HG02943 (cell line): ENCODE data around the gene ACTN4.

Experiments used
- ATAC-seq: cut with Tn5 transposase; IDR thresholded peaks from one replicate; pipeline ENCODE4 v1.9.1; 2021; ENCODE audit warnings: mild to moderate bottlenecking, low read depth, moderate library complexity; ENCODE audit not compliant: unreplicated experiment

The ACTN4 gene

DNA sequence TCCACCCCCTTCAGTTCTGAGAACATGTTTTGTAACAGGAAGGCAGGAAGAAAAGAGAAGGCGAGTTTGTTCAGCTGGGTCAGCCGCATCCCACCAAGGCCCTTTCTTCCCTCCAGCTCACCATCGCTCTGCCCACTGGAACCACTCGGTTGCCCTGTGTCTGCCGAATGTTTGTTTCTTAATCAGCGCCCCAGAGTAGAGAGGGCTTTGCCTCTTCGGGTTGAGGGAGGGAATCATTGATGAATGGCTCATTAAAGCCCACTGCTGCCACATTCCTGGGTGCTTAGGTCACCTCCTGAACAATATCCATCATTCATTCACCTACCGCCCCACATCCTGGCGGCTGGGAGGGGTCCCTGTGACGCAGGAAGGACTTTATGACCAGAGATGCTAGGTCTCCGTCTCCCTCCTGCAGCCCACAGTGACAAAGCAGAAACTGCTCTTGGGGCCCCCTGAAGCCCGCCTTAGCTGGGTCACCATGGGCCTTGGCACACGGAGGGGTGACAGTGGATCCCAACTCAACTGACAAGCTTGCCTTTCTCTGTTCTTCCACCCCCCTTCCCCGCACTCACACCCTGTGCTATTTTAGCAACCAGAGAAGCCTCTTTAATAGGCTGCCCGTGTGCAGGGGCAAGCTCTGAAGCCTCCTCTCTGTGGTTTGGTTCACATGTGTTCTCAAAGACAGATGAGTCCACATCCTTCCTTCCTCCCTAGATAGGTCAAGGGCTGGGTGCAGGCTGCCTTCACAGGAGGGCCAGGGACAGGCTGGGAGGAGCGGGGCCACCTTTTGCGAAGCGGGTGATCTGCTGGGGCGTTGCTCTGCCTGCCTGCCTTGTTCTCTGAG lies 46.2 kb downstream of the ACTN4 start:
- no peak for ATAC-seq

DNA sequence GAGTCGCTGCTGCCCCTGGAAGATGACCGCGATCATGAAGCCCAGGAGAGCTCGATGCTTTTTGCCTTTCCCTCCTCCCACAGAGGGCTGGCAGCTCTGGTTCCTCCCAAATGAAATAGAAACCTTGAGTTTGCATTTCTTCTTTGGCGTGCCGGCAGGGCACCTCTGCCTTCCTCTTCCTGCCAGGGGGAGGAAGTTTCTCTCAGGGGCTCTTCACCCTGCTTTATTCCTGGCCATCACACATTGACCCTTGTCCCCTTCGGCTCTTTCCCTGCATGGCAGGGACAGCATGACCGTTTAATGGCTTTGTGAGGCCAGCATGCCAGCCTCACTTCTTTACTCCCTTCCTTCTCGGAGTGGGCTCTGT lies 47.9 kb downstream of the ACTN4 start:
- no peak for ATAC-seq

DNA sequence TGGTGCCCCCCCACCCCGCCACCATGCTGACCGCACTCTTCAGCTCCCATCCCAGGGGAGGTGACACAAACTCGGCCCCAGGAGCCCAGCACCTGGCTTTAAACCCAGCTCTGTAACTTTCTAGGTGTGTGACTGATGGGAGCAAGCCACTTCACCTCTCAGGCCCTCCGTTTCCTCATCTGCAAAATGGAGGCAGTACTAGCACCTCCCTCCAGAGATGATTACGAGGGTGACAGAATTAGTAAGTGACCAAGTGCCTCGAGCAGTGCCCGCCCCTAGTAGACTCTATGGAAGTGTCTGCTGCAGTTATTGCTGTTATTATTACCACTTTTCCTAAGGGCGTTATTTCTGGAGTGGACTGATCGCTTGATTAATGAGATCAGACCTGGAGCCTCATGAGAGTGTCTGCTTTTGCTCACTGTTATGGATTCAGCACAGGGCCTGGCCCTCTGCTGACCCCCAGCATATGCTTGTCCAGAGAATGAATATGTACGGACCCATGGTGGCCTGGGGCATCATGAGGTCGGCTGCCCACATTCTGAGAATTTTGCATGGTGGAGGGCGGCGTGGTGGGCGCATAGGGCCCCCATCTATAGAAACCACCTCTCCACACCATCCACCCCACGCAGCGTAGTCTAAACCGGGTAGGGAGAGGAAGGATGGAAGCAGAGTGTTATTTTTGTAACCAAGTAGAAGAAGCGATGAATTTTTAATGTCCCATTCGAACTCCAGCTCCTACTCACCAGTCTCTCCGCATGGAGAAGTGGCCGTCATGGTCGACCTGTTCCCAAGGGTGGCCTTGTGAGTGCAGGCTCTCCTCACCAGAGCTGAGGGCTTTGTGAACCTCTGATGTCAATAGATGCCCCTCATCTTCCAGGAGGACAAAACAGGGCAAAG lies 48.6 kb downstream of the ACTN4 start:
- ATAC-seq: no peak

DNA sequence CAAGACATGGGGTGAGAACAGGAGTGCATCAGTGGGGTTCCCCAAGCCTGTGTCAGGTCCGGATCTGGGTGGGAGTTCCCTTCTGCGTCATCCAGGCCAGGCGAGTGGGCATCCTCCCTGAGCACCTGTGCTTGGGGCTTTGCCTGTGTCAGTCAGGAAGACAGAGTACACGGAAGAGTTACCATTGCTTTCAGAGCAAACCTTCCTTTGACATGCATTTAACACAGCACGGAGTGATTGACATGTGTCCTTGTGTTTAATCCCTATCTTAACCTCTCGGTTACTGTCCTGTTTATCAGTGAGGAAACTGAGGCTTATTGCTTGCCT lies 49.2 kb downstream of the ACTN4 start:
- no peak for ATAC-seq

DNA sequence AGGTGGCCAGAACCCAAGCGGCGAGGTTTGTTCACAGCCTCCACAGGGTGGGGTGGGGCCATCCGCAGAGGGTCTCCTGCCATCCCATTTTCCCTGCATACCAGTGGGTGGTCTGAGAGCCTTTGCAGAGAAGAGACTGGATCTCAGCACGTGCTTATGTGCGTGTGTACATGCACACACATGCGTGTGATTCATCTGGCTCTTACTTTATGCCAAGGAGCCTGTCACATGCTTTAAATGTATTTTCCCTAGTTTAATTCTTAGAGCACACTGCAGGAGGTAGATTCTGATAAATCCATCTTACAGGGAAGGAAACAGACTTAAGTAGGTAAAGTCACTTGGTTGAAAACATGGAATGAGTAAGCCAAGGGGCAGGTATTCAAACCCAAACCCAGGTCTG lies 49.7 kb downstream of the ACTN4 start:
- no peak for ATAC-seq

DNA sequence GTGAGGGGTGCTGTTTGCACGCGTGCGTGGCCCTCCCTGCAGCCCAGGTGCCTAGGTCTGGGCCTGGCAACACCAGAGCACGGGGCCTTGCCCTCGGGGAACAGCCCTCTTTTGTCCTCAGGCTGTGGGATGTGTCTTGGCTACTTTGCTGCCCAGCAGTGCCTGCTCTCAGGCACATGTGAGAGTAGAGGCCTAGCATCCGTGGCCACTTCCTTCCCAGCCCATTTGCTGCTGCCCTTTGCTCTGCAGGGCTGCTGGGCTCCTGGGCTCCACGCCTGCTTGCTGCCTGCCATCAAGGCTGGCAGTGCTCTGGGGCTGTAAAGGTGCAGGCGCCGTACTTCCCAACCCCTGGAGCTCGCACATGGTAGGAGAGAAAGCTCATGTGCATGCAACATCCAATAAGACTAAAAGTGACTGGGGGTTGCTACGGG lies 50.2 kb downstream of the ACTN4 start:
- ATAC-seq: no peak

DNA sequence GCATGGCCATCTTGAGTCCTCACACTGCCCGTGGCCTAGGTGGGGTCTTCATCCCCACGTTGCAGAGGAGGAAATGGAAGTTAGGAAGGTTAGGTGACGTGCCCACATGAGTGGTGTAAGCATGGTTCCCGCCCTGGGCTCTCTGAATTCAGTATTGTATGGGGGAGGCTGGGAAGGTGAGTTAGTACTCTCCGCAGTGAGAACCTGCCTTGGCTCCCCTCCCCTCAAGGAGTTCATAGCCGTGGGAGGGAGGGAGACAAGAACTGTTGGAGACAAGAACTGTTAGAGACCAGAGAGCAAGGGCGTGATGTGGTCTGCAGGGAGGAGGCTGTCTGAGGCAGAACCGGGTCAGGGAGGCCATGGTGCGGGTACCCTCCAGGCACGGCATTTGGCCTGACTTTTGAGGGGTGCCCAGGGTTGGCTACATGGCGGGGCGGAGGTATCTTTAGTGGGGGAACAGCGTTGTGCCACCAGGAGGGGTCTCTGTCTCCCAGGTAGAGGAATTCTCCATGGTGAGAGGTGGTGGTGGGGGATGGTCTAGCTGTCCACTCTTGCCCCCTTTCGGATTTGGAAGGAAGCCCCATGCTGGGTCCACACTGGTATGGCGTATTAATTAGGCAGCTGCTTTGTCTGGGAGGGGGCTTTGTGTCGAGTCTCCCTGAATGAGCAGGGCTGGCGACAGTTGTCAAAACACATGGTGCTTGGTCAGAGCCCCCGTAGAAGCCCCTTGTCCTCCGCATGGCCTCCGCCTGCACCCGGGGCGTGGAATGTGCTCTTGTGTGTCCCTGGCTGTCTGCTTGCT lies 51.0 kb downstream of the ACTN4 start:
- no peak for ATAC-seq

DNA sequence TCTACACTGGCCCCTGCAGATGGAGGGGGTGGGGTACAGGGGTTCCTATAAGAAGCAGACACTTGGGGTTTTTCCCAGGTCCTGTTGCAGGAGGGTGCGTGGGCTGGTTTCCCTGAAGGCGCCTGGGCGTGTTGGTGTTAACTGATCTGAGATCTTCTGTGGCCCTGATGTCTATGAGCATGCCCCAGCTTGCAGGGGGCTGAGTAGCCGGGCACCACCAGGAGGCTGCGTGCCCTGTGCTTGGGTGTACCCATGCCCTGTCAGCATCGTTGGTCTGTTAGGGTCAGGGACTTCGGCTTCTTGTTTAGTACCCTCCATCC lies 51.5 kb downstream of the ACTN4 start:
- ATAC-seq: no peak

DNA sequence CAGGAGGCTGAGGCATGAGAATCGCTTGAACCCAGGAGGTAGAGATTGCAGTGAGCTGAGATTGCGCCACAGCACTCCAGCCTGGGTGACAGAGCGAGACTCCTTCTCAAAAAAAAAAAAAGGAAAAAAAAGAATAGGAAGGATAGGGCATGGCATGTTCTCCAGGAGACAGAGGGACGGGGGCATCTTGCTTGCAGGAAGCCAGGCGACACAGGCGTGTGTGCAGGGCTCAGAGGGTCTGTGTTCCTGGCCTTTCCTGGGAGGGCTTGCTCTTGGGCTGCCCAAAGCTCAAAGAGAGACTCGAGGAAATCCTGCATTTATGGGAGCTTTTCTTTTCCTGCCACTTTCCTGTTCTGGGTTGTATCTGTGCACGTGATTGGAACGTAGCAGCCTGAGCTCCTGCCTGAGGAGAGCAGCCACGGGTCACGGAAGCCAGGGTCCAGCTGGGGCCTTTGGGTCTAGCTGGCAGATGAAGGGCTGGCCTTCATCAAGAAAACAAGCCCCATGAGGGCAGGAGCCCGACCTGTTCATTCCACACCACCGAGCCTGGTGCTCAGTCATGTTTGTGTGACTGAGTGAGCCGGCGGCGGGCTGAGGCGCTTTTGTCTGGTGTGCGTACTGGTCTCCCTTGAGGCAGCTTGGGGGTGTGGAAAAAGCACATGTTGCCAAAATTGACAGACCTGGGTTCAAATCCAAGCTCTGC lies 52.3 kb downstream of the ACTN4 start:
- no peak for ATAC-seq

DNA sequence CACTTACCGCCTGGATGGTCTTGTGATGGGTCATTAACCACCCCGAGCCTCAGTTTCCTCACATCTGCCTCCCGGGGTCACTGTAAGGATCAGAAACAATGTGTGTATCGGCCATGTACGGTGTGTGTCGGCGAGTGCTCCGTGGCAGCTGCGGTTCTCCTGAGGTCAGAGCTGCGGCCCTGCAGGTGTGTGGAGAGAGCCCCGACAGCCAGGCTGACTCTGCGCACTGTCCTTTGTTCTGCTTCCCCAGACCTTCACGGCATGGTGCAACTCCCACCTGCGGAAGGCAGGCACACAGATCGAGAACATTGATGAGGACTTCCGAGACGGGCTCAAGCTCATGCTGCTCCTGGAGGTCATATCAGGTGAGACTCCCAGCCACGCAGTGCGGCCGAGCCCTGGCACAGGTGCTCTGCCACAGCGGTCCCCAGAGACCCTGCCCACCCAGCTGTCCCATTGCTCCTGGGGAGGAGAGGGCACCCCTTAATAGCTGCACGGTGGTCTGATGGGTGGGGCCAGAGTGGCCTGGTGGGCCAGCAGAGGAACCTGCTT lies 53.0 kb downstream of the ACTN4 start:
- ATAC-seq: no peak

DNA sequence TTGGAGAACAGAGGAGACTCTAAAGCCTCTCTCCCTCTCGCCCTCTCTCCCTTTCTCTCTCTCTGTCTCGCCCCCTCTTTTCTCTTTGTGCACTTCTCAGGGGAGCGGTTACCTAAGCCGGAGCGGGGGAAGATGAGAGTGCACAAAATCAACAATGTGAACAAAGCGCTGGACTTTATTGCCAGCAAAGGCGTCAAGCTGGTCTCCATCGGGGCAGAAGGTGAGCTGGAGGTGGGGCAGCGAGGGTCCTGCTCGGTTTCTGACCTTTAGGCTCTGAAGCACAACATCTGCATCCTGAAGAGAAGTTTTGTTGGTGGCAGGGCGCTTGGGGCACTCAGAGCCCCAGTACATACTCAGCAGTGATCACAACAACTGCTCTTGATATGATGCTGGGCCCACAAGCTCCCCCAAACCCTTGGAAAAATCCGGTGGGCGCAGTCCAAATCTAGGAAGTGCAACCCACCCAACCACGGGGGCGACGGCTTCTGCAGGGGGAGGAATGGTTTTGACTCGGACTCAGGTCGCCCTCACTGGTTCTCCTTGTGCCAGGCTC lies 53.5 kb downstream of the ACTN4 start:
- no peak for ATAC-seq

DNA sequence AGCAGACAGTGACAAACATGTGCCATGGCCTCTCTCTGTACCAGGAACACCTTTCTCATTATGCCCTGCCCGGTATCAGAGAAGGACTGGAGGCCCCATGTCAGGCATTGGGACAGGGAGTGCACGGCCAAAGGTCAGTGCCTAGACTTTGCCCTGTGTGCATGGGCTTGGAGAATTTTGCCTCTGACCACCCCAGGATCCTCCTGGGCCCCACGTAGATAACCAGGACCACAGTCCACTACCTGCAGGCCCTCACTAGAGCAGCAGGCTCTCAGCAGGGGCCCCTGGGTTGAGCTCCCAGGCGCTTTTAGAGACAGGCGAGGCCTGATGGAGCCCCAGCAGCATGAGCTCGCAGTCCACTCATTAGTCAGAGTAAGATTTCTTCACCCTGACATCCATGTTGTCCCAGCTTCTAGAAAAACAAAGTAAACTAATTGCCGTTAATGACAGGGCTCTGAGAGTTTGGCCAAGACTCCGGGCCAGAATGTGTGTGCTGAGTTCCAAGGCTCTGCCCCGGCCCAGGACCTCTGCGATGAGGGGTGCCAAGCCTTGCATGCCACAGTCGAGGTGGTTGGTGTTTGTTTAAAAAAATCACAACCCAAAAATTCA lies 54.1 kb downstream of the ACTN4 start:
- no peak for ATAC-seq

DNA sequence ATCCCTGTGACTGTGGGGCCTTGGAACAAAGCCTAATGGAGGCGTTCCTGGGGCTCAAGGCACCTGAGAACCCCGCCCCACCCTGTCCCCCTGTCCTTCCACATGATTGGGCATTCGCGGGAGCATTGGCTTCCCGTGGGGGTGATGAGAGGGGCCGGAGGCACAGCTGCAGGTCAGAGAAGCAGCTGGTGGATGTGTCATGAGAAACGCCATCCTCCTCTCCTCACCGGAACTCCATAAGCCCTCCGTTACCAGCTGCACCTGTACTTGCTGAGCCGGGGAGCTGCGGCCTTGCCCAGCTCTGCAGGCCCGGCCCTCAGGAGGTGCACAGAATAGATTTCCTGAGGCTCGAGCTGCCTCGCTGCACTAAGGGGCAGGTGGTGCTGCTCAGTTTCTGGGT lies 54.8 kb downstream of the ACTN4 start:
- no peak for ATAC-seq

DNA sequence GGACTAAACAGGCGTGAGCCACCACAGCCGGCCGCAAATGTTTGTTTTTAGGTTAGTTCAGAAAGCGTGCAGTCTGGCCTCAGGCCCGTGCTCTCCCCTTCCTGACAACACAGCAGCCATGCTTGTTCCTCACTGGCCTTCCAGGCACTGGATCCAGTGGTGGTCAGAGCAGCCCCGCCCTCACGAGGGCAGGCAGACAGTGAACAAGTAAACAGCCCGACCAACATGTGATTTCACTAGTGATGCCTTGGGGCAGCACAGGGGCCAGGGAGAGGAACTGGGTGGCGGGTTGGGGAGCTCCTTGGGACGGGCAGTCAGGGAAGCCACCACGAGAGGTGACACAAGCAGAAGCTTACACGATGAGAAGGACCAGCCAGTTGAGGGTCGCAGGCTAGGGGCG lies 56.1 kb downstream of the ACTN4 start:
- no peak for ATAC-seq

DNA sequence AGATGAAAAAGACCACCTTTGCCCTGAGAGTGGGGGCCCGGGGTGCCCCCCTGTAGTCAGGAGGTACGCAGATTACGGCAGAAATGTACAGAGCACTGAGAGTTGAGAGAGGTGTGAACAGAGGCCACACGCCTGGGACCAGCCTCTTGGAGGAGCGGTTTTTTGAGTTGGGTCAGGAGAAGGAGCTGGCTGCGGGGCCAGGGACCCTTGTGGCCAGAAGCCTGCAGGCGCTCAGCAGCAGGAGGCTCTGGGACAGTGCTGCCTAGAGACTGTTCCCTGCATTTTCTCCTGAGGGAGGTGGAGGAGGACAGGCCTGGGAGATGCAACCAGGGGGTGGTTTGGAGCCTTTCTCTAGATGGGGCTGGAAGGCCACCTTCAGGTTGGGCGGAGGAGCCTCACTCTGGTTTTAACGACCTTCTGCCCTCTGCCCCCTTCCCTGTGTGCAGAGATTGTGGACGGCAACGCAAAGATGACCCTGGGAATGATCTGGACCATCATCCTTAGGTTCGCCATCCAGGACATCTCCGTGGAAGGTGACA lies 57.1 kb downstream of the ACTN4 start:
- ATAC-seq: no peak

DNA sequence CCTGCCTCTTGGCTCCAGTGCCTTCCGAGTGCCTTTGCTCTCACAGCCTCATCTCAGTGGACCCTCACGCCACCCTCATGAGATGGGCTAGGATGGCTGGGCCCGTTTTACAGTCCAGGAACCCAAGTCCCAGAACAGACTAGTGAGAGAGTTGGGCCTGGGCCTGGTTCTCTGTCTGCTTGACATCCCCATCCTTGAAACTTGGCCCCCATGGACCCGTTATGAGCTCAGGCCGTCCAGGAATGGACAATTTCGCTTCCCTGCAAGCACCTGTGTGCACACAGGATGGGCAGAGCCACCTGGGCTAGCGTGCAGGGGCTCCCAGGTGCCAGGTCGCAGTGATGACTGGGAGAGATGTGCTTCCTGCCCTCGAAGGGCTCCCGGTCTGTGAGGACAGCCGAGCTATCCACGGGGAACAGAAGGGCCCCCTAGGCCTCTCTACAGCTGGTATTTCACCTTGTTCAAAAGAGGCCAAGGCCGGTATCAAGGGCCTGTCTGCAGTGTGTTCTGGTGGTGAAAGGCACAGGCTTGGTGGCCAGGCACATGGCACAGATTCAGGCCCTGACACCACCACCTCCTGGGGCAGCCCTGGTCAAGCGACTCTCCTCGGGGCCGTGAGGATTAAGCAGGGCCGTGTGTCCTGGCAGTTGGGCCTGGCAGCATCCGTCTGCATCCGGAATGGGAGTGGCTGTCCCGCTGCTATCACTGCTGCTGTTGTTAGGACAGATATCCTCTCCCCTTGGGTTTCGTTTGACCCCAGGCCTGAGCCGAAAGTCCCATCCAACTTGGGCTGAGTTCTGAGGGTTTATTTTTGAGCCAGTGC lies 58.0 kb downstream of the ACTN4 start:
- ATAC-seq: no peak

DNA sequence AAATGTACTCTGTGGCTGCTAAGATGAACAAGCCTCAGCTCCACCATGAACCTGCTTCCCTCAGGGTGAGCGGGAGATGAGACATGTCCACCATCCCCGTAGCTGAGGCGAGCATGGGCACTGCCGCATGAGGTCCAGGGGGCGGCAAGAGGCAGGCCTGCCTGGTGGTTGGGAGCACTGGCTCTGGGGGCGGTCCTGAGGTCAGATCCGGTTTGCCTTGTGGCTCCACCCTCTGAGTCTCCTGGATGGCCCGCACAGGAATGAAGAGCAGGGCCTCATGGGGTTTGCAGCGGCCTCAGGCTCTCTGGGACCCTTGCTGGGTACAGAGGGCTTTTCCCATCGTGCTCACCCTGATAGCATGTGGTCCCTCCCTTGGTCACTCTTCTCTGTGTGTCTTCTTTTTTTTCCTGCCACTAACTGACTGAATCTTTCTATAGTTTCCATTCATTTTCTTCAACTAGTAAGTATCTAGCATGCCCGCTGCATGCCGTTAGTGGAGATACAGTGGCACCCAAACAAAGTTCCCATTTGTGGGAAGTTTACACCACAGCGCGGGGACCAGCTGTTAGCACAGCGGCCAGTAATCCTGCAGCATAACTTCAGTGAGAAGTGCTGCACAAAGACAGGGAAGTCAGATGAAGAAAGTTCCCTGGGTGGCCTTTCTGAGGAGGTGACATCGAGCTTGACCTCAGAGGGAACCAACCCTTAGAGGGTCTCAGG lies 59.5 kb downstream of the ACTN4 start:
- ATAC-seq: no peak
